GM18505 (cell line): ENCODE data around the gene ZKSCAN3.
"Not testable (repeated sequence)": the region's sequence is repeated elsewhere in the genome, so short reads cannot be mapped to it uniquely, and the experiment has no call there.

Source experiments
- ATAC-seq: cut with Tn5 transposase; IDR thresholded peaks from one replicate; pipeline ENCODE4 v1.9.1; 2021; ENCODE audit not compliant: unreplicated experiment
- POLR2A ChIP-seq: IDR thresholded peaks from 4 replicates; pipeline ENCODE4 v1.6.1; 2011; ENCODE audit warnings: borderline replicate concordance; ENCODE audit not compliant: insufficient read depth, insufficient read length; ENCODE audit errors: extremely low read depth

The ZKSCAN3 gene

GRCh38 chr6:28373925-28374324 lies 24.2 kb downstream of the ZKSCAN3 start:
- no peak for TF ChIP-seq POLR2A
- no peak for ATAC-seq

GRCh38 chr6:28377879-28378278 lies 28.1 kb downstream of the ZKSCAN3 start:
- ATAC-seq, result no peak
- no peak for TF ChIP-seq POLR2A

GRCh38 chr6:28378644-28379043 lies 28.9 kb downstream of the ZKSCAN3 start:
- TF ChIP-seq POLR2A, result no peak
- ATAC-seq, result no peak

GRCh38 chr6:28380381-28380780 lies 30.6 kb downstream of the ZKSCAN3 start:
- TF ChIP-seq POLR2A, result no peak
- no peak for ATAC-seq

GRCh38 chr6:28383235-28384142 lies 33.7 kb downstream of the ZKSCAN3 start:
- peak; percentile 51 for TF ChIP-seq POLR2A
- ATAC-seq, result peak; percentile 92

GRCh38 chr6:28384143-28384533 lies 34.4 kb downstream of the ZKSCAN3 start:
- ATAC-seq, result no peak
- TF ChIP-seq POLR2A, result no peak

DNA sequence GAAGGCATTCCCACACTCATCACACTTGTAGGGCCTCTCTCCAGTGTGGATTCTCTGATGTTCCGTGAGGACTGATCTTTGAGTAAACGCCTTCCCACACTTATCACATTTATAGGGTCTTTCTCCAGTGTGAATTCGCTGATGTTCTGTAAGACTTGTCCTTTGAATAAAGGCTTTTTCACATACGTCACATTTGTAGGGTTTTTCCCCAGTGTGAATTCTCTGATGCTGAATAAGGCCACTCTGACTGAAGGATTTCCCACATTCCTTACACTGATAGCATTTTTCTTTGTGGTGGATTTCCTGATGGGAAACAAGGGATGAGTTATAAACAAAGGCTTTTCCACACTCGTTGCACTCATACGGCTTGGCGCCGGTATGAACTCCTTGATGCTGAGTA lies 40.9 kb downstream of the ZKSCAN3 start:
- TF ChIP-seq POLR2A, result no peak
- no peak for ATAC-seq

- no peak for ATAC-seq
- no peak for TF ChIP-seq POLR2A
These were observed 44.3 kb downstream of the ZKSCAN3 start for GRCh38 chr6:28393912-28394662.

GRCh38 chr6:28395918-28396317 lies 46.2 kb downstream of the ZKSCAN3 start:
- no peak for TF ChIP-seq POLR2A
- no peak for ATAC-seq

DNA sequence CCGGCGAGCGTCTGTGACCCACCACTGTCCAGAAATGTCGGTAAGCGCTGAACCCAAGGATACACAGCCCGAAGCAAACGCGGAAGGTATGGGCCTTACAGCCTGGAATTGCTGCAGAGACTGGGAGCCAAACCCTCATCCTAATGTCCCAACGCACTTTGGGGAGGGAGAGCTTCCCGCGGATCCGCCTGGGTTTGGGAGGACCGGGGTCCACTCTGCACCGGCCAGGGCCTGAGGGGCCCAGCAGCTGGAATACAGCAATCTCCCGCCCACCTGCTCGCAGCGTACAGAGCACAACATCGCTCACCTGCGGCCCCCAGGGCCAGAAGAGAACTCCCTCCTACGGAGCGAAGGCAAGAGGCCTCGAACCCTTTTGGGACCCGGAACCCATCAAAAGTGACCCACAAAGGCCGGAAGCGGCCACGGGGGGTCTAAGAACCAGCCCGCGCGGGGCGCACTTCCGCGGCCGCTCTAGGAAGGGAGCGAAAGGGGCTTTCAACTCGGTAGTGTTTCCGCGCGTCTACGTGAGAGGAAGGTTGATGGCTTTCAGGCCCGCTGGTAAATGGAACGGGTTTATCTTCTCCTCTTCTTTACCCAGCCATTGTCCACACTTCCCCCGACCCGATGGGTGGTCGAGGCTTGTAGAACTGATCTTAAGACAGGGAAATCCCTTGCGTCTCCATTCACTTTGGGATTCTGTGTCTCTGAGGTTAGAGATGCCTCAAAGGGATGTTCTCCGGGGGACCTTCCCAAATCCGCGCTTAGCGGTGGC lies 49.8 kb downstream of the ZKSCAN3 start, which contains the start of gene ZSCAN12:
Gene ZSCAN12 (minus strand): TSS at position 398 of the 772 bp plus-strand sequence. CDS start 1,342 bp downstream, outside the sequence.
- ATAC-seq, result peak; percentile 89
- TF ChIP-seq POLR2A, result peak; percentile 94

DNA sequence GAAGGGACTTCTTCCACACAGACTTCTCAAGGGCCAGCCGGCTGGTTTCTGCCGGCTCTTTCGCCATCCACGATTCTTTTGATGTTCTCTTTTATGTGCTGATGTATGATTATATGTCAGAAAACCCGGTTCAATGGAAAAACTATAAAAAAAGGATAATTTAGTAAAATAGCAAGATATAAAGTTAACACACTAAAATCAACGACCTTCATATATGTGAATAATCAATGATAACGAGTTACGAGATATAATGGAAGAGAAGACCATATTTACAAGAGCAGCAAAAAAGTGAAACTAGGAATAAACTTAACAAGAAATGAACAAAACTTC lies 50.3 kb downstream of the ZKSCAN3 start:
- TF ChIP-seq POLR2A, result no peak
- ATAC-seq, result no peak

DNA sequence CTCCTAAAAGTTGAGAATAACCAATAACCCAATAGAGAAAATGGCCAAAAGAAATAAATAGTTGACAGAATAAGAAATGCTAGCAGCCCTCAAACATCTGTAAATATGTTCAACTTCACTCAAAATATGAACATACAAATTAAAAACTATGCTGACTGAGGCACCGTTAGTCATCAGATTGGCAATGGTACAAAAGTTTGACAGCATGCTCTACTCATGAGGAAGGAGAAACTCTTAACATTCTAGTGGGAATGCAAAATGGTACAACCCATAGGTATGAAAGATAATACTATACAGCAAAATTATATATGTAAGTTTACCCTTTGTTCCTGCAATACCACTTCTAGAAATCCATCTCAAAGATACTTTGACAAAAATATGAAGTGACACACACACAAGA lies 51.4 kb downstream of the ZKSCAN3 start:
- ATAC-seq, result no peak

GRCh38 chr6:28402197-28402596 lies 52.5 kb downstream of the ZKSCAN3 start:
- no peak for TF ChIP-seq POLR2A
- no peak for ATAC-seq

More for the DNA sequence above, 51.4 kb downstream of the ZKSCAN3 start:
- TF ChIP-seq POLR2A, result no peak

GRCh38 chr6:28403923-28404322 lies 54.2 kb downstream of the ZKSCAN3 start:
- ATAC-seq, result not testable (repeated sequence)
